OCI-LY3 (cell line): ENCODE measurements around the gene CYP2D6.

ENCODE experiments used
- CTCF ChIP-seq: fragments of 200-600, 300-600 bp; sonication (generic); IDR thresholded peaks from 2 replicates; pipeline ENCODE4 v1.5.1; 2014; ENCODE audit warnings: antibody characterized with exemption, low read length, low read depth
- EZH2phosphoT487 ChIP-seq: fragments of 200-600 bp; shearing (Covaris generic); IDR thresholded peaks from 2 replicates; pipeline ENCODE4 v1.6.1; 2018; ENCODE audit warnings: antibody characterized with exemption, mixed run types, low read depth

- TF ChIP-seq CTCF (no peak), EZH2phosphoT487 (no peak)
Measured at GRCh38 chr22:42091455-42091782, 39.2 kb downstream of the CYP2D6 start.
